ENCODE measurements around the gene ZBTB49.

The ZBTB49 gene

GRCh38 chr4:4284827-4285618 lies 5.0 kb upstream of the ZBTB49 start:
- no peak for DNase-seq (ENCODE audit: low read depth)

GRCh38 chr4:4288098-4288497 lies 2.0 kb upstream of the ZBTB49 start:
- no peak for DNase-seq (ENCODE audit: low read depth)

GRCh38 chr4:4289055-4289454 lies 996 bp upstream of the ZBTB49 start:
- no peak for DNase-seq (ENCODE audit: low read depth)

- DNase-seq (ENCODE audit: low read depth), result no peak
Observed at GRCh38 chr4:4289597-4289940, 482 bp upstream of the ZBTB49 start.

GRCh38 chr4:4293279-4293678 lies 3.2 kb downstream of the ZBTB49 start:
- no peak for DNase-seq (ENCODE audit: low read depth)

GRCh38 chr4:4296283-4296846 lies 6.3 kb downstream of the ZBTB49 start:
- no peak for DNase-seq (ENCODE audit: low read depth)

- no peak for DNase-seq (ENCODE audit: low read depth)
Observed at GRCh38 chr4:4299006-4299405, 9.0 kb downstream of the ZBTB49 start.

- DNase-seq (ENCODE audit: low read depth), result no peak
Observed at GRCh38 chr4:4302001-4302400, 11.9 kb downstream of the ZBTB49 start.

- DNase-seq (ENCODE audit: low read depth), result no peak
Observed at GRCh38 chr4:4302416-4302815, 12.4 kb downstream of the ZBTB49 start.

GRCh38 chr4:4306920-4307319 lies 16.9 kb downstream of the ZBTB49 start:
- no peak for DNase-seq (ENCODE audit: low read depth)

GRCh38 chr4:4308800-4309441 lies 18.9 kb downstream of the ZBTB49 start:
- peak; percentile 10 for DNase-seq (ENCODE audit: low read depth)

- no peak for DNase-seq (ENCODE audit: low read depth)
Observed at GRCh38 chr4:4311193-4311592, 21.1 kb downstream of the ZBTB49 start.

- no peak for DNase-seq (ENCODE audit: low read depth)
Observed at GRCh38 chr4:4315461-4316149, 25.6 kb downstream of the ZBTB49 start.

- no peak for DNase-seq (ENCODE audit: low read depth)
Observed at GRCh38 chr4:4316150-4316495, 26.1 kb downstream of the ZBTB49 start.

- no peak for DNase-seq (ENCODE audit: low read depth)
Observed at GRCh38 chr4:4317496-4318232, 27.6 kb downstream of the ZBTB49 start.

- no peak for DNase-seq (ENCODE audit: low read depth)
Observed at GRCh38 chr4:4320528-4320927, 30.5 kb downstream of the ZBTB49 start.

GRCh38 chr4:4320951-4321714 lies 31.1 kb downstream of the ZBTB49 start:
- DNase-seq (ENCODE audit: low read depth), result no peak

- DNase-seq (ENCODE audit: low read depth), result no peak
Observed at GRCh38 chr4:4321951-4322688, 32.1 kb downstream of the ZBTB49 start.

GRCh38 chr4:4323705-4324534 lies 33.9 kb downstream of the ZBTB49 start:
- no peak for DNase-seq (ENCODE audit: low read depth)

- no peak for DNase-seq (ENCODE audit: low read depth)
Observed at GRCh38 chr4:4325321-4325720, 35.3 kb downstream of the ZBTB49 start.
